ENCODE measurements around the gene PRDM11. TPM values are rescaled to one million over a fixed set of nuclear protein-coding genes. Genes with fewer than 3 reads are reported as not detected.

Gene PRDM11
- total and polyA plus RNA-seq, 2 of the 4 experiments (the other 2 are of a cell fraction), result 2.2 to 2.7 TPM

DNA sequence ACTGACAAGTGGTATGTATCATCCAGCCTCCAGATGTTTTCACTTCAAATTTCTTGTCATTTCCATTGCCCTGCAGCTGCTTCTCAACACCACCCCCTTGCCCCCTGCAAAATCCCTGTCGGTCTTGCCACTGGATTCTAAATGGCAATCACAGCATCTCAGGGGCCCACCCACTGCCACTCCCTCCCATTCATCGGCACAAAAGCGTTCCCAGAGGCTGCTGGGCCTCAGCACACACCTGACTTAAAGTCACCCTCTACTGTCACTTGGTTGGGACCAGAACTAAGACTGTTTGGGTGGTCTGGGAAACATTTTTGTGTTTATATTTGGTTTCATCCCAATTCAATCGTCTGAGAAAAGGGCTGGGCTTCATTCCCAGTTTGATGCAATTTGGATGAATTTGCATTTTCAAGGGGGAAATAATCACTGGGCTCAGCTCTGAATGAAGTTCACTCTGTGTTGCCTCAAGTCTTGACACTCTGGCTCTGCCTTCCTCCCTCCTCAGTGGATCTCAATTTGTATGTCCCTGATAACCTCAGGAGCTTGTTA, 112.6 kb downstream of the PRDM11 start:
- no peak overlapping the region for H2BK5ac ChIP-seq (ENCODE audit: low read depth, low read length, poor library complexity, severe bottlenecking)
- H2BK120ac ChIP-seq (ENCODE audit: low read depth, low read length), result no peak overlapping the region
- no peak overlapping the region for H3K4me3 ChIP-seq (ENCODE audit: insufficient read depth, low read depth, low read length)
- no peak overlapping the region for H4K5ac ChIP-seq (ENCODE audit: low read depth, low read length)
- TF ChIP-seq NFE2L2 (IDR thresholded peaks at IDR 0.05; ENCODE audit: low read depth, low read length) (no peak), CEBPB (IDR thresholded peaks at IDR 0.05; ENCODE audit: low read depth, low read length) (no peak), MAFK (IDR thresholded peaks at IDR 0.05; ENCODE audit: low read depth, low read length) (no peak), MXI1 (IDR thresholded peaks at IDR 0.05; ENCODE audit: borderline replicate concordance, low read depth, low read length) (no peak), RCOR1 (IDR thresholded peaks at IDR 0.05; ENCODE audit: insufficient replicate concordance, low read length) (no peak), SMC3 (IDR thresholded peaks at IDR 0.05; ENCODE audit: low read depth, low read length) (no peak)
- H3K9me3 ChIP-seq (ENCODE audit: control insufficient read depth, insufficient read depth, low read length), result no peaks in the 10 kb centered on the region
- H2AK9ac ChIP-seq (replicated peaks; ENCODE audit: low read depth, low read length, poor library complexity), result no peak overlapping the region
- H3K27ac ChIP-seq (ENCODE audit: insufficient read depth, low read length), result no peak overlapping the region
- BruUV-seq (replicated peaks), result no TSS peak
- intact Hi-C loops (cut with micrococcal nuclease) (no loop called here), dilution Hi-C loops (cut with HindIII; ENCODE audit: low sequenced_read_pairs, unreplicated experiment) (no loop called here), in situ Hi-C loops (cut with MboI; ENCODE audit: low sequenced_read_pairs) (no loop called here)
- no peak overlapping the region for H3K18ac ChIP-seq (ENCODE audit: low read depth, low read length)
- peak overlapping the region; percentile 28 for H2AFZ ChIP-seq (replicated peaks; ENCODE audit: low read length, poor library complexity)
- H4K8ac ChIP-seq (ENCODE audit: low read depth in 2 of 2, low read length in 2 of 2), result no peak overlapping the region
- DNase-seq (no peak), ATAC-seq (ENCODE audit: low read depth) (no peak)
- no peak overlapping the region for H3K4me2 ChIP-seq (ENCODE audit: low read depth, low read length)
- ChIA-PET CTCF (no interaction called here), POLR2A (ENCODE audit: unreplicated experiment) (no interaction called here)
- H4K20me1 ChIP-seq (ENCODE audit: insufficient read depth, low read length), result no peaks in the 10 kb centered on the region
- no peak overlapping the region for H3K4ac ChIP-seq (ENCODE audit: low read depth, low read length)
- no peaks in the 10 kb centered on the region for H3K36me3 ChIP-seq (ENCODE audit: control insufficient read depth, insufficient read depth, low read length)
- no peaks in the 10 kb centered on the region for H3K79me1 ChIP-seq (ENCODE audit: low read depth in 1 of 2, low read length in 2 of 2)
- no peak overlapping the region for H3K56ac ChIP-seq (ENCODE audit: extremely low read depth, insufficient read depth, low read length)
- no peak overlapping the region for H3K23ac ChIP-seq (ENCODE audit: low read depth, low read length)
- H2BK15ac ChIP-seq (ENCODE audit: low read depth, low read length), result no peak overlapping the region
- H4K91ac ChIP-seq (ENCODE audit: insufficient read depth, low read depth, low read length), result no peak overlapping the region
- no CpG with 5 or more reads among the region's 4 CpGs for WGBS, 2 experiments (ENCODE audit: extremely low coverage in 2 of 2, insufficient read length in 1 of 2)
- no peak overlapping the region for H2BK20ac ChIP-seq (ENCODE audit: low read depth, low read length)
- peaks cover 2% of the 10 kb centered on the region; the same call in 1 of the 2 replicates for H3K27me3 ChIP-seq (ENCODE audit: control insufficient read depth, insufficient read depth, low read length)
- H3K9me1 ChIP-seq (ENCODE audit: insufficient read depth, low read length), result no peaks in the 10 kb centered on the region
- no peak overlapping the region for H3K14ac ChIP-seq (replicated peaks; ENCODE audit: low read depth, low read length)
- H3K9ac ChIP-seq (ENCODE audit: low read depth, low read length), result no peak overlapping the region
- H3K4me1 ChIP-seq (ENCODE audit: control insufficient read depth, insufficient read depth, low read length), result 0 out of 2 replicates have a peak, but pooled peaks cover 1% of the 10 kb centered on the region
- H2AK5ac ChIP-seq (ENCODE audit: low read depth, low read length), result no peak overlapping the region
